OCI-LY7 (cell line): ENCODE data around the gene NSUN4. TPM values are rescaled to one million over a fixed set of nuclear protein-coding genes. Genes with fewer than 3 reads are reported as not detected.
"Not testable (repeated sequence)": the region's sequence is repeated elsewhere in the genome, so short reads cannot be mapped to it uniquely, and the experiment has no call there.

ENCODE experiments used
- BruUV-seq: library from RNA; stranded (reverse); fragments of 400-500 nt; replicated peaks from 2 replicates; lab custom pipeline; 2021; lab: Mats Ljungman, UMichigan
- CTCF ChIA-PET: fragments of 300-600 bp; sonication (Branson Sonifier 250); formaldehyde crosslinking; loops from one replicate; lab custom pipeline; 2022; ENCODE audit warnings: antibody characterized with exemption; ENCODE audit not compliant: unreplicated experiment; lab: Charles Lee
- POLR2A ChIA-PET: fragments of 300-600 bp; sonication (Branson Sonifier 250); formaldehyde crosslinking; loops from one replicate; lab custom pipeline; 2022; ENCODE audit warnings: antibody characterized with exemption; lab: Charles Lee
- DNase-seq: peaks from one replicate; pipeline ENCODE4 v3.0.0-alpha.2; 2015; ENCODE audit warnings: low spot score
- H2AFZ ChIP-seq: fragments of 200-600 bp; sonication (generic), shearing (Covaris generic); 2 replicates; pipeline ENCODE4 v1.6.1; 2014; ENCODE audit warnings: mild to moderate bottlenecking, antibody characterized with exemption, low read length, moderate library complexity
- H3K27ac ChIP-seq: fragments of 200-600 bp; sonication (generic); 2 replicates; pipeline ENCODE4 v1.5.1; 2014; ENCODE audit warnings: mixed run types, low read depth, mild to moderate bottlenecking, moderate library complexity, low read length, inconsistent platforms; ENCODE audit not compliant: poor library complexity, severe bottlenecking
- H3K36me3 ChIP-seq: fragments of 200-600 bp; sonication (generic); 2 replicates; pipeline ENCODE4 v1.6.1; 2014; ENCODE audit warnings: mild to moderate bottlenecking, antibody characterized with exemption, low read length, moderate library complexity, mixed read lengths; ENCODE audit not compliant: insufficient read depth
- H3K4me1 ChIP-seq: fragments of 200-600 bp; sonication (generic); 2 replicates; pipeline ENCODE4 v1.5.1; 2014; ENCODE audit warnings: mild to moderate bottlenecking, low read length; ENCODE audit not compliant: insufficient read depth, poor library complexity, severe bottlenecking
- H3K4me2 ChIP-seq: fragments of 200-600 bp; sonication (generic); 2 replicates; pipeline ENCODE4 v1.6.1; 2014; ENCODE audit warnings: mild to moderate bottlenecking, low read length
- H3K4me3 ChIP-seq: fragments of 200-600 bp; sonication (generic); 2 replicates; pipeline ENCODE4 v1.5.1; 2014; ENCODE audit warnings: mild to moderate bottlenecking, low read depth, low read length; ENCODE audit not compliant: poor library complexity, severe bottlenecking
- H3K79me2 ChIP-seq: fragments of 200-600 bp; sonication (generic); 2 replicates; pipeline ENCODE4 v1.6.1; 2016; ENCODE audit warnings: low read depth, mild to moderate bottlenecking, low read length, moderate library complexity, mixed read lengths; ENCODE audit not compliant: insufficient read depth
- H3K9me2 ChIP-seq: fragments of 200-600 bp; sonication (generic); 2 replicates; pipeline ENCODE4 v1.6.1; 2016; ENCODE audit warnings: mild to moderate bottlenecking, low read length, mixed read lengths; ENCODE audit not compliant: insufficient read depth
- H3K9me3 ChIP-seq: fragments of 200-600 bp; sonication (generic); 2 replicates; pipeline ENCODE4 v1.6.1; 2014; ENCODE audit warnings: mild to moderate bottlenecking, mixed run types, low read length, mixed read lengths
- H4K20me1 ChIP-seq: fragments of 200-600 bp; sonication (generic); 2 replicates; pipeline ENCODE4 v1.6.1; 2014; ENCODE audit warnings: mild to moderate bottlenecking, antibody characterized with exemption, low read length, moderate library complexity, mixed read lengths; ENCODE audit not compliant: insufficient read depth
- CTCF ChIP-seq: fragments of 200-600 bp; sonication (generic); conservative IDR thresholded peaks from 2 replicates; pipeline ENCODE4 v1.5.1; 2014; ENCODE audit warnings: mild to moderate bottlenecking, antibody characterized with exemption, low read length, moderate library complexity, mixed read lengths
- EZH2phosphoT487 ChIP-seq: fragments of 200-600 bp; sonication (generic); IDR thresholded peaks from 2 replicates; pipeline ENCODE4 v1.6.1; 2018; ENCODE audit warnings: low read depth, borderline replicate concordance, mild to moderate bottlenecking, mixed run types, antibody characterized with exemption, low read length, moderate library complexity, mixed read lengths
- intact Hi-C: fragments of 100-400 bp; cut with micrococcal nuclease; formaldehyde crosslinking; loops from one replicate; pipeline ENCODE4 v1.10.0; 2022; ENCODE audit not compliant: unreplicated experiment
- total RNA-seq, 2 experiments: library from RNA; depleted of rRNA in 1 of 2; stranded (reverse); fragments of >200 nt in 1 of 2; shearing (Covaris generic) in 1 of 2; gene quantifications; 2 replicates each; pipeline ENCODE4 v1.2.3, GENCODE V29; 2014 to 2022

The NSUN4 gene
- total RNA-seq, 2 experiments from 2014 or later = 26.6 to 33.5 TPM

GRCh38 chr1:46335081-46335480 lies 5.5 kb upstream of the NSUN4 start:
- peaks cover under 1% of the 10 kb centered on the region; the same call in 1 of the 2 replicates for H3K79me2 ChIP-seq
- no peaks in the 10 kb centered on the region for H3K9me2 ChIP-seq
- no peak for DNase-seq
- H4K20me1 ChIP-seq = no peaks in the 10 kb centered on the region
- no peaks in the 10 kb centered on the region for H3K36me3 ChIP-seq
- no peak for TF ChIP-seq CTCF
- TF ChIP-seq EZH2phosphoT487 = no peak
- peaks cover 47% of the 10 kb centered on the region for H3K4me1 ChIP-seq
- intact Hi-C loops = no loop called here
- CTCF ChIA-PET = interaction anchor here (0.7 kb wide), 1 partner anchor 13 kb away, joined by 3 read pairs; no protein-coding TSS in a partner anchor
- no peak overlapping the region for H2AFZ ChIP-seq
- no TSS peak for BruUV-seq
- H3K27ac ChIP-seq = no peak overlapping the region
- POLR2A ChIA-PET = interaction anchor here (2.2 kb wide), 1 partner anchor 12 kb away, joined by 10 read pairs; no protein-coding TSS in a partner anchor
- no peak overlapping the region for H3K4me3 ChIP-seq
- no peaks in the 10 kb centered on the region for H3K9me3 ChIP-seq
- H3K4me2 ChIP-seq = no peak overlapping the region

GRCh38 chr1:46337409-46337808 lies 3.2 kb upstream of the NSUN4 start:
- DNase-seq, H3K36me3 ChIP-seq, H2AFZ ChIP-seq, H3K4me3 ChIP-seq, POLR2A ChIA-PET, intact Hi-C loops, BruUV-seq, H3K4me2 ChIP-seq, H3K27ac ChIP-seq, H3K9me3 ChIP-seq, H3K9me2 ChIP-seq, CTCF ChIA-PET, H4K20me1 ChIP-seq: not testable (repeated sequence)
- H3K79me2 ChIP-seq = peaks cover 21% of the 10 kb centered on the region; the same call in 1 of the 2 replicates
- H3K4me1 ChIP-seq = peaks cover 46% of the 10 kb centered on the region

GRCh38 chr1:46341222-46342083 lies 846 bp downstream of the NSUN4 start:
- Histone ChIP-seq H3K27ac (peak overlapping the region; percentile 61), H3K4me3 (peak overlapping the region; percentile 80), H3K36me3 (peaks cover 38% of the 10 kb centered on the region), H3K4me2 (peak overlapping the region; percentile 90), H3K9me3 (no peaks in the 10 kb centered on the region), H3K9me2 (no peaks in the 10 kb centered on the region), H3K79me2 (peaks cover 24% of the 10 kb centered on the region; the same call in 1 of the 2 replicates), H4K20me1 (no peaks in the 10 kb centered on the region), H2AFZ (peak overlapping the region; percentile 81; the same call in 1 of the 2 replicates), H3K4me1 (peaks cover 22% of the 10 kb centered on the region)
- ChIA-PET CTCF (interaction anchor here (0.8 kb wide), 1 partner anchor 13 kb away, joined by 3 read pairs; no protein-coding TSS in a partner anchor), POLR2A (interaction anchor here (0.5 to 2.7 kb wide), 4 partner anchors 15 to 287 kb away, joined by 3 to 13 read pairs (median 7); no protein-coding TSS in a partner anchor)
- no peak for DNase-seq
- BruUV-seq = no TSS peak
- no peak for TF ChIP-seq EZH2phosphoT487
- no peak for TF ChIP-seq CTCF
- intact Hi-C loops = loop anchor here (2.0 kb wide), 2 partner anchors 39 to 95 kb away; partner anchors contain the start of genes LRRC41, RAD54L and UQCRH
